Kasumi-1 (cell line): ENCODE data around the gene LARP1.
"Not testable (repeated sequence)": the region's sequence is repeated elsewhere in the genome, so short reads cannot be mapped to it uniquely, and the experiment has no call there.

Experiments used
- DNase-seq, 2 experiments: peaks; one replicate each; lab custom pipeline; 2025; lab: John Stamatoyannopoulos, UW

Gene LARP1

GRCh38 chr5:154755361-154756008 is at the start of gene LARP1:
Gene LARP1, plus strand, starts transcription at chr5:154755377. Its CDS starts 381 bp downstream, at chr5:154755758.
- no peak for DNase-seq

- DNase-seq, result no peak
These were observed 48.8 kb upstream of the LARP1 start for GRCh38 chr5:154706416-154706815.

GRCh38 chr5:154707641-154708040 is 47.5 kb upstream of the LARP1 start:
- DNase-seq, result no peak

- DNase-seq, result no peak
These were observed 47.0 kb upstream of the LARP1 start for GRCh38 chr5:154708207-154708606.

GRCh38 chr5:154708846-154709245 is 46.3 kb upstream of the LARP1 start:
- no peak for DNase-seq

- no peak for DNase-seq
These were observed 45.5 kb upstream of the LARP1 start for GRCh38 chr5:154709368-154710305.

GRCh38 chr5:154712518-154713437 is 42.4 kb upstream of the LARP1 start:
- no peak for DNase-seq

GRCh38 chr5:154713615-154714125 is 41.5 kb upstream of the LARP1 start:
- no peak for DNase-seq

- DNase-seq, result no peak
These were observed 40.8 kb upstream of the LARP1 start for GRCh38 chr5:154714266-154714986.

GRCh38 chr5:154721481-154722058 is 33.6 kb upstream of the LARP1 start:
- DNase-seq, result no peak

- no peak for DNase-seq
These were observed 33.1 kb upstream of the LARP1 start for GRCh38 chr5:154722097-154722496.

- no peak for DNase-seq
These were observed 32.2 kb upstream of the LARP1 start for GRCh38 chr5:154722936-154723335.

- DNase-seq, result no peak
These were observed 31.3 kb upstream of the LARP1 start for GRCh38 chr5:154723740-154724505.

GRCh38 chr5:154727361-154727760 is 27.8 kb upstream of the LARP1 start:
- no peak for DNase-seq

- no peak for DNase-seq
These were observed 26.1 kb upstream of the LARP1 start for GRCh38 chr5:154728939-154729588.

- DNase-seq, result no peak
These were observed 25.6 kb upstream of the LARP1 start for GRCh38 chr5:154729613-154730012.

- not testable (repeated sequence) for DNase-seq
These were observed 24.4 kb upstream of the LARP1 start for GRCh38 chr5:154730761-154731160.

GRCh38 chr5:154732212-154732611 is 23.0 kb upstream of the LARP1 start:
- DNase-seq, result no peak
